GM19043 (cell line): ENCODE results near the gene NLN.
"Not testable (repeated sequence)": the region's sequence is repeated elsewhere in the genome, so short reads cannot be mapped to it uniquely, and the experiment has no call there.

ENCODE experiments used
- ATAC-seq: cut with Tn5 transposase; IDR thresholded peaks from one replicate; pipeline ENCODE4 v1.9.1; 2021; ENCODE audit warnings: low read depth; ENCODE audit not compliant: unreplicated experiment

The NLN gene

GRCh38 chr5:65769539-65769938, 47.5 kb downstream of the NLN start:
- no peak for ATAC-seq

GRCh38 chr5:65771266-65771665, 49.3 kb downstream of the NLN start:
- ATAC-seq, result no peak

GRCh38 chr5:65772963-65773362, 51.0 kb downstream of the NLN start:
- not testable (repeated sequence) for ATAC-seq

GRCh38 chr5:65774346-65774745, 52.3 kb downstream of the NLN start:
- no peak for ATAC-seq

GRCh38 chr5:65775476-65775875, 53.5 kb downstream of the NLN start:
- ATAC-seq, result no peak

GRCh38 chr5:65776441-65777141, 54.6 kb downstream of the NLN start:
- no peak for ATAC-seq

- ATAC-seq, result no peak
Observed at GRCh38 chr5:65778126-65778525, 56.1 kb downstream of the NLN start.

GRCh38 chr5:65779643-65780042, 57.6 kb downstream of the NLN start:
- ATAC-seq, result peak; percentile 87

- not testable (repeated sequence) for ATAC-seq
Observed at GRCh38 chr5:65788296-65788695, 66.3 kb downstream of the NLN start.

- ATAC-seq, result no peak
Observed at GRCh38 chr5:65790371-65791163, 68.6 kb downstream of the NLN start.

- ATAC-seq, result no peak
Observed at GRCh38 chr5:65791712-65792673, 70.0 kb downstream of the NLN start.

- no peak for ATAC-seq
Observed at GRCh38 chr5:65796269-65796668, 74.3 kb downstream of the NLN start.

- ATAC-seq, result no peak
Observed at GRCh38 chr5:65796751-65797316, 74.8 kb downstream of the NLN start.

GRCh38 chr5:65797481-65797880, 75.5 kb downstream of the NLN start:
- ATAC-seq, result no peak

GRCh38 chr5:65799857-65800256, 77.9 kb downstream of the NLN start:
- ATAC-seq, result no peak

GRCh38 chr5:65800775-65801174, 78.8 kb downstream of the NLN start:
- ATAC-seq, result no peak

- no peak for ATAC-seq
Observed at GRCh38 chr5:65801352-65801783, 79.4 kb downstream of the NLN start.

- no peak for ATAC-seq
Observed at GRCh38 chr5:65802080-65802479, 80.1 kb downstream of the NLN start.

- no peak for ATAC-seq
Observed at GRCh38 chr5:65802820-65803219, 80.8 kb downstream of the NLN start.

- ATAC-seq, result no peak
Observed at GRCh38 chr5:65803699-65804391, 81.8 kb downstream of the NLN start.
